ENCODE results near the gene TP53BP1. TPM values are rescaled to one million over a fixed set of nuclear protein-coding genes. Genes with fewer than 3 reads are reported as not detected.
"Not testable (repeated sequence)": the region's sequence is repeated elsewhere in the genome, so short reads cannot be mapped to it uniquely, and the experiment has no call there.

The TP53BP1 gene
- 100 to 1,000 TPM; 112 to 133 TPM for total RNA-seq
- 50.0 TPM for polyA plus RNA-seq (ENCODE audit: insufficient read depth, low read depth, low replicate concordance)
- long read RNA-seq, donor 1, full-length matches to known transcripts, result 3 of 37 reads
- long read RNA-seq, donor 1, partial matches to known transcripts, result 34 of 37 reads
- long read RNA-seq, donor 1, other reads (novel, unspliced or antisense), result 0 of 37 reads
- long read RNA-seq, donor 2, full-length matches to known transcripts, result 1 of 1 reads
- long read RNA-seq, donor 2, partial matches to known transcripts, result 0 of 1 reads
- long read RNA-seq, donor 2, other reads (novel, unspliced or antisense), result 0 of 1 reads

DNA sequence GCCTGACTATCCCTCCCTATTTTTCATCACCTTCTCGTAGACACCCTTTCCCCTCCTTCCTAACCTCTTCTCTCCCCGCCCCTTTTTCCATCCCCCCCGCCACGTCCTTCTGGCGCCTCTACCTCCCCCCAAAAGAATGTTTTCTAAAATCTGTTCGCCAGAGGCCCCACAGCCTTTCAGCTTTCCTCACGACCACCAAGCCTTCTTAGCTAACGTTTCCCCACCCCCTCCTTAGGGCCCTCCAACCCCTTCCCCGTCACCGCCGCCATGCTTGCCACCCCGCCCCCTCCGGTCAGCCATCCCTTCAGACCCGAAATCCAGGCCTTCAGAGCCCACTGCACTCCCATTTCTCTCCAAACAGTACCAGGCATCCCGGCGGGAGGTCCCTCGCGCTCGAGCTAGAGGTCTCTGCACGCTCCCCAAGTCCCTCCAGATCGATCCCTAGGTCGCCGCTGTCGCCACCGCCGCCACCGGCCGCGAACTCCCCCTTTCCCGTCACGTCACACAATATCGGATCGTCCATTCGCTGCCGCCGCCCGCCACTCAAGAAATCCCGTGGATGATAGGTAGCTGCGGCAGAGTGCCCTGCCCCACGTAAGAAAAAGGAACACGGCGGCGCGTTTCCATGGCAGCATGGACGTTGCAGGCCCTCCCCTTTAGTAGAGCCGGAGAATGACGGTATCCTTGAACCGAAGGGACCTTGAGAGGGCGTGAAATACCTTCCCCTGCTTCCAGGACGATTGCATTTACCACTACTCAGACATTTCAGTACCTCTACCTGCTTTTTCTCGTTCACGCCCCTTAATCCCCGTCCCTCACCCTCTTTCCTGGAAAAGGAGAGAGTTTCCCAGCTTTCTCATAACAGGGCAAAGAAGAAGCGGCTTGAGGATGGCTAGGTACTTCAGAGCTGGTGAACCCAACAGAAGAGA lies at the start of gene TP53BP1:
Gene TP53BP1 (minus strand): TSS at position 484 of the 929 bp plus-strand sequence. CDS start 113 bp downstream, at position 371.
- Histone ChIP-seq H3K4me3 (peak within 1 kb of the TSS; percentile 69 to 78), H3K4me1 (no peaks in the 10 kb centered on the region), H3K27me3 (no peaks in the 10 kb centered on the region), H3K36me3 (ENCODE audit: low read depth, missing control alignments) (no peaks in the 10 kb centered on the region), H3K9me3 (no peaks in the 10 kb centered on the region), H3K27ac (peak within 1 kb of the TSS; percentile 82 to 86)
- DNase-seq, result peak; percentile 100
- intact Hi-C loops (cut with DNase I; ENCODE audit: low total_unique reads), result no loop called here
- WGBS, 2 donors, result 0 to 1% methylated on average over 24 to 54 of the region's 54 CpGs
- TF ChIP-seq CTCF (IDR thresholded peaks at IDR 0.05) (no peak), POLR2A (IDR thresholded peaks at IDR 0.05) (peak; percentile 49)

- Histone ChIP-seq H3K27me3 (no peaks in the 10 kb centered on the region), H3K27ac (no peak overlapping the region), H3K36me3 (ENCODE audit: low read depth, missing control alignments) (no peaks in the 10 kb centered on the region), H3K4me1 (no peaks in the 10 kb centered on the region), H3K9me3 (no peaks in the 10 kb centered on the region), H3K4me3 (no peak overlapping the region)
- no peak for TF ChIP-seq CTCF (IDR thresholded peaks at IDR 0.05)
- DNase-seq, result no peak
- intact Hi-C loops (cut with DNase I; ENCODE audit: low total_unique reads), result no loop called here
Measured at GRCh38 chr15:43541785-43542184, 48.8 kb upstream of the TP53BP1 start.

GRCh38 chr15:43538091-43538490 lies 45.1 kb upstream of the TP53BP1 start:
- TF ChIP-seq POLR2A (IDR thresholded peaks at IDR 0.05) (no peak), CTCF (IDR thresholded peaks at IDR 0.05) (no peak)
- no peaks in the 10 kb centered on the region for H3K36me3 ChIP-seq (ENCODE audit: low read depth, missing control alignments)
- DNase-seq, result no peak
- H3K4me3 ChIP-seq, result no peak overlapping the region
- no peaks in the 10 kb centered on the region for H3K4me1 ChIP-seq
- H3K27ac ChIP-seq, result no peak overlapping the region
- intact Hi-C loops (cut with DNase I; ENCODE audit: low total_unique reads), result no loop called here
- no peaks in the 10 kb centered on the region for H3K27me3 ChIP-seq
- 85 to 90% methylated on average over 2 of the region's 2 CpGs for WGBS, 2 donors
- no peaks in the 10 kb centered on the region for H3K9me3 ChIP-seq

GRCh38 chr15:43534897-43535296 lies 41.9 kb upstream of the TP53BP1 start:
- Histone ChIP-seq H3K36me3 (ENCODE audit: low read depth, missing control alignments) (no peaks in the 10 kb centered on the region), H3K4me3 (no peak overlapping the region), H3K9me3 (no peaks in the 10 kb centered on the region), H3K4me1 (no peaks in the 10 kb centered on the region), H3K27me3 (no peaks in the 10 kb centered on the region), H3K27ac (no peak overlapping the region)
- DNase-seq, result no peak
- WGBS, 2 donors, result 86% methylated on average over 3 of the region's 3 CpGs; no CpG with 5 or more reads in 1 of the 2 donors
- TF ChIP-seq CTCF (IDR thresholded peaks at IDR 0.05) (no peak), POLR2A (IDR thresholded peaks at IDR 0.05) (no peak)
- intact Hi-C loops (cut with DNase I; ENCODE audit: low total_unique reads), result no loop called here

DNA sequence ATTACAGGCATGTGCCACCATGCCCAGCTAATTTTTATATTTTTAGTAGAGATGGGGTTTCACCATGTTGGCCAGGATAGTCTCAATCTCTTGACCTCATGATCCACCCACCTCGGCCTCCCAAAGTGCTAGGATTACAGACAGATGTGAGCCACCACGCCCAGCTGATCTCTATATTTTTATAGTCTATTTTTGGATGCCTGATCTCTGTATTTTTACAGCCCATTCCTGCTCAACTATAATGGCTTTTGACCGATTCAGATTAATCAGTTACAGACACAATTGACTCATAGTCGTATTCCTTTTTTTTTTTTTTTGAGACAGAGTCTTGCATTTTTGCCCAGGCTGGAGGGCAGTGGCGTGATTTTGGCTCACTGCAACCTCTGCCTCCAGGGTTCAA lies 39.9 kb upstream of the TP53BP1 start:
- H3K9me3 ChIP-seq; H3K27me3 ChIP-seq; H3K27ac ChIP-seq; H3K36me3 ChIP-seq (ENCODE audit: low read depth, missing control alignments); H3K4me3 ChIP-seq; intact Hi-C loops (cut with DNase I; ENCODE audit: low total_unique reads); H3K4me1 ChIP-seq; DNase-seq: not testable (repeated sequence)
- 83 to 94% methylated on average over 5 of the region's 5 CpGs for WGBS, 2 donors

All from testis (tissue), 5 donors.